LNCaP clone FGC (cell line): ENCODE data around the gene ARFGAP2.
A peak's percentile ranks its signal among the peaks of the same experiment; 100 is the strongest.
"Not testable (repeated sequence)": the region's sequence is repeated elsewhere in the genome, so short reads cannot be mapped to it uniquely, and the experiment has no call there.

Experiments
- DNase-seq: peaks from one replicate; pipeline ENCODE4 v3.0.0-alpha.2; 2011; ENCODE audit warnings: low read depth
- H3K4me3 ChIP-seq: 2 replicates; pipeline ENCODE4 v1.5.1; 2011; ENCODE audit warnings: mild to moderate bottlenecking, low read depth, low read length, control low read depth
- TF ChIP-seq, protein P1 (sequence below): IDR thresholded peaks from 2 replicates; pipeline ENCODE4 v1.5.1; 2012; ENCODE audit warnings: mild to moderate bottlenecking; ENCODE audit not compliant: control insufficient read depth, insufficient read depth; ENCODE audit errors: extremely low read depth

The ARFGAP2 gene

DNA sequence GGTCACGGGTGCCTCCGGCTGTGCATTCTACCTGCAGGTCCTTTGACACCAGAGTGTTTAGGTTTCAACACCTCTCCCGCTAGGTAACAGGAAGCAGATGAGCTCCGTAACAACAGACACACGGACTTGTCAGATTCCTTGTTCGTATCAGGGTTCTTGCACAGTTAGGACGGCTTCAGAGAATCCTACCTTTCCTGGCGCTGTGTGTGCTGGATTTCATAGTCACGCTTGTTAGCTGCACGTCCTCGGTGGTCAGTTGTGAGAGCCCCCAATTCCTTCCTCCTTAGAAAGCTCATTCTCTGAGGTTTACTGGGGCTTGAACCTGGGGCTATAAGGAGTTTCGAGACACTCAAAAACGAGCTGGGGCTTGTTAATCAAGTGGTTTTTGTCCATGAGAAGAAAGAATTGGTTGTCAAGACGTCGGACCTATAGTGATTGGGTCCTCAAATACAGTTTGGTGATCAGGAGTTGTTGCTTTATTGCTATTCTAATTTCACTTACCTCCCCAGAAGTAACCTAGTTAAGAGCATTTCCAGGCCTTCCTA lies 38.8 kb upstream of the ARFGAP2 start:
- peak overlapping the region; percentile 66 for H3K4me3 ChIP-seq
- DNase-seq = no peak
- TF ChIP-seq, protein P1, sequence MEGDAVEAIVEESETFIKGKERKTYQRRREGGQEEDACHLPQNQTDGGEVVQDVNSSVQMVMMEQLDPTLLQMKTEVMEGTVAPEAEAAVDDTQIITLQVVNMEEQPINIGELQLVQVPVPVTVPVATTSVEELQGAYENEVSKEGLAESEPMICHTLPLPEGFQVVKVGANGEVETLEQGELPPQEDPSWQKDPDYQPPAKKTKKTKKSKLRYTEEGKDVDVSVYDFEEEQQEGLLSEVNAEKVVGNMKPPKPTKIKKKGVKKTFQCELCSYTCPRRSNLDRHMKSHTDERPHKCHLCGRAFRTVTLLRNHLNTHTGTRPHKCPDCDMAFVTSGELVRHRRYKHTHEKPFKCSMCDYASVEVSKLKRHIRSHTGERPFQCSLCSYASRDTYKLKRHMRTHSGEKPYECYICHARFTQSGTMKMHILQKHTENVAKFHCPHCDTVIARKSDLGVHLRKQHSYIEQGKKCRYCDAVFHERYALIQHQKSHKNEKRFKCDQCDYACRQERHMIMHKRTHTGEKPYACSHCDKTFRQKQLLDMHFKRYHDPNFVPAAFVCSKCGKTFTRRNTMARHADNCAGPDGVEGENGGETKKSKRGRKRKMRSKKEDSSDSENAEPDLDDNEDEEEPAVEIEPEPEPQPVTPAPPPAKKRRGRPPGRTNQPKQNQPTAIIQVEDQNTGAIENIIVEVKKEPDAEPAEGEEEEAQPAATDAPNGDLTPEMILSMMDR = no peak

DNA sequence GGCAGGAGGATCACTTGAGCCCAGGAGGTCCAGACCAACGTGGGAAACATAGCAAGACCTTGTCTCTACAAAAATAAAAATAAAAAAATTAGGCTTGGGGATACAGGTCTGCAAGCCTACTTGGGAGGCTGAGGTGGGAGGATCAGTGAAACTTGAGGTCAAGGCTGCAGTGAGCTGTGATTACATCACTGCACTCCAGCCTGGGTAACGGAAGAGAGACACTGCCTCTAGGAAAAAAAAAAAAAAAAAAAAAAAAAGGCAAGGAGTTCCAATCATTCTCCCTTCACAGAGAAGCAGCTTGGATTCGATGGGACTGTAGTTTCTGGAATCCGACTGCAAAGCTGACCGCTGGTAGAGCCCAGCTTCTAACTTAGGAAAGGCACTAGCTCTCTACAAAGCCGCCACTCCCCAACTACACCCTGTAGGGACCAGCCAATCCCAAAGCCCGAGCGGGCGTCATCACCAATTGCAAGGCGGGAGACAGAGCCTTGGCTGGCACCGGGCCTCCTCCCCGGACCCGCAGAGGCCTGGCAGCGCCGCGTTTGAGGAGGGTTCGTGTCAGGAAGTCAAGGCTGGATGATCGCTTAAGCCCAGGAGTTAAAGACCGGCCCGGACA lies 37.4 kb upstream of the ARFGAP2 start:
- DNase-seq = no peak

DNA sequence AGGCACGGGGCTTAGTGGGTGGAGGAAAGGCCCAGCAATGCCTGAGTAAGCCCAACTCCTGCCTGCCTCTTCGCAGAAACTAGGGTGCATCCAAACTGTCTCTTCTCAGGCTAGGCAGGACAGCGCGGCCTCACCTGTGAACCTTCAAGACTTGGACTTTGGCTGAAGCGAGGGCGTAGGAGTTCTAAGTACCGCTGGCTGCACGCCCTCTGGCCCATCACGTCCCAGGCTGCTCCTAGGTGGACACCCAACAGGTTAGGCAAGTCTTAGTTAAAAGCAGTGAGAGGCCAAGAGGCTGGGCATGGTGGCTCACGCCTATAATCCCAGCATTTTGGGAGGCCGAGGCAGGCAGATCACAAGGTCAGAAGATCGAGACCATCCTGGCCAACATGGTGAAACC lies 36.3 kb upstream of the ARFGAP2 start:
- DNase-seq = no peak
- TF ChIP-seq, protein P1 = no peak
- H3K4me3 ChIP-seq = no peak overlapping the region

More for the DNA sequence above, 37.4 kb upstream of the ARFGAP2 start:
- H3K4me3 ChIP-seq = no peak overlapping the region
- TF ChIP-seq, protein P1 = no peak

DNA sequence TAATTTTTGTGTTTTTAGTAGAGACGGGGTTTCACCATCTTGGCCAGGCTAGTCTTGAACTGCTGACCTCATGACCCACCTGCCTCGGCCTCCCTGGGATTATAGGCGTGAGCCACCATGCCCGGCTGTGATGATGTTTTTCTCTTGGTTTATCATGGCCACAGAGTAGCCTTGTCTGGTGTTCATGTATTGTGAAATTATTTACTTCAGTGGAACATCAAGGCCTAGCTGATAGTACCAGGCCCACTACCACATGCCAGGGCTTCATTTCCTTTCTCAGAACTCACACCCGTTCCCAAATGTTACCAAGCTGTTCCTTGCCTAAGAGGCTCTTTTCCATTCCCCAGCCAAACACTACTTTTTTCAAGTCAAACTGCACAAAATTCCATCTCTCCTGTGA lies 31.9 kb upstream of the ARFGAP2 start:
- H3K4me3 ChIP-seq = no peak overlapping the region
- TF ChIP-seq, protein P1 = no peak

DNA sequence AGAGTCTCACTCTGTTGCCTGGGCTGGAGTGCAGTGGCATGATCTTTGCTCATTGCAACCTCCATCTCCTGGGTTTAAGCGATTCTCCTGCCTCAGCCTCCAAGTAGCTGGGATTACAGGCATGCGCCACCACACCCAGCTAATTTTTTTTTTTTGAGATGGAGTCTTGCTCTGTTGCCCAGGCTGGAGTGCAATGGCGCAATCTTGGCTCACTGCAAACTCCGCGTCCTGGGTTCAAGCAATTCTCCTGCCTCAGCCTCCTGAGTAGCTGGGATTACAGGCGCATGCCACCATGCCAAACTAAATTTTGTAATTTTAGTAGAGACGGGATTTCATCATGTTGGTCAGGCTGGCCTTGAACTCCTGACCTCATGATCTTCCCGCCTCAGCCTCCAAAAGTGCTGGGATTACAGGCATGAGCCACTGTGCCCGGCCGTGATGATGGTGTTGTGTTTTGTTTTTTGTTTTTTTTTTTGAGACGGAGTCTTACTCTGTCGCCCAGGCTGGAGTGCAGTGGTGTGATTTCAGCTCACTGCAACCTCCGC lies 31.4 kb upstream of the ARFGAP2 start:
- not testable (repeated sequence) for H3K4me3 ChIP-seq, DNase-seq

More for the DNA sequence above, 31.9 kb upstream of the ARFGAP2 start:
- no peak for DNase-seq

DNA sequence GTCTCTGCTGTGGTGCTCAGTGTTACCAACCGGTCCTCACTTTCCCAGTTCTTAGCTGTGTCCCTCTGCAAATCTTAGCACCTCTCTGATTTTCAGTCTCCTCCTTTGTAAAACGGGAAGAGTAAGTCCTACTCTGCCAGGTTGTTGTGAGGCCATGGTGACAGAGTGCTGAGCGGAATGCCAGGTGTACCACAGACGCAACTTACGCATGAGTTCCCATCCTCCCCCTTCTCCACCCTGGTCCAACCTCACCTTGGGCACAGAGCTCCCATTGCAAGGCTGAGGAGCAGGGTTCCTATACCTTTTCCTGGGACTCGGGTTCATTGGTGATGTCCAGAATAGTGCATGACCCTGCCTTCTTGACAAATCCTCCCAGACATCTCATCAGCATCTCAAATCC lies 30.8 kb upstream of the ARFGAP2 start:
- DNase-seq = no peak
- H3K4me3 ChIP-seq = no peak overlapping the region
- TF ChIP-seq, protein P1 = no peak

DNA sequence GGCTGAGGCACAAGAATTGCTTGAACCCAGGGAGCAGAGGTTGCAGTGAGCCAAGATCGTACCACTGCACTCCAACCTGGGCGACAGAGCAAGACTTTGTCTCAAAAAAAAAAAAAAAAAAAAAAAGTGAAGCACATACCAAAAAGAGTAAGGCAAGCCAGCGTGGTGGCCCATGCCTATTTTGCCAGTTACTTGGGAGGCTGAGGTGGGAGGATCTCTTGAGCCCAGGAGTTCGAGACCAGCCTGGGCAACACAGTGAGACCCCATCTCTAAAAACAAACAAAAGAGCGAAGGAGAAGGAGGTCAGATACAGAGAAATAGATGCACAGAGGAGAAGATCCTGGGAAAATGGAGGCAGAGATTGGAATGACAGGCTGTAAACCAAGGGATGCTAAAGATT lies 29.9 kb upstream of the ARFGAP2 start:
- DNase-seq, H3K4me3 ChIP-seq: not testable (repeated sequence)

DNA sequence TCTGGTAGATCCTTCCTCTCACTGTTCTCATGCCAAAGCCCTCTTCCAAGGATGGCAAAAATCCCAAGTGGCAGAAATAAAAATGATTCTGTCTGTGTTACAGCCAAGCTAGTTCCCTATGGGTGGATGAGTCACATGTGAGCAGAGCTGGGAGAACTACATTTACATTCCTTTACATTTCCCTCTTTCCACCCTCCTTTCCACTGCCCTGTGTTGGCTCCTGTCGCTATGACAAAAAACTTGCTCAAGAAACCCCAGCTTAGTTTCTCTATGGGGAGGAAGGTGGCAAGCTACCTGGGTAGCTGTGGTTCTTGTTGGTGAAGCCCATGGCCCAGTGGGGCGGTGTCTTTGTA lies 27.9 kb upstream of the ARFGAP2 start:
- no peak for DNase-seq
- H3K4me3 ChIP-seq = no peak overlapping the region
- TF ChIP-seq, protein P1 = no peak
